Measurements from ENCODE around the gene FBXL7.

Gene FBXL7

GRCh38 chr5:15753752-15754151, 253.8 kb downstream of the FBXL7 start:
- Histone ChIP-seq H3K27me3 (ENCODE audit: low read depth) (no peaks in the 10 kb centered on the region), H3K4me1 (peaks cover 22% of the 10 kb centered on the region), H3K36me3 (replicated peaks) (no peaks in the 10 kb centered on the region), H3K4me3 (no peak overlapping the region), H3K9me3 (no peaks in the 10 kb centered on the region; the same call in 1 of the 2 replicates)
- in situ Hi-C loops (cut with MboI; ENCODE audit: low sequenced_read_pairs), result no loop called here
- DNase-seq (ENCODE audit: low spot score in 2 of 2), result no peak

DNA sequence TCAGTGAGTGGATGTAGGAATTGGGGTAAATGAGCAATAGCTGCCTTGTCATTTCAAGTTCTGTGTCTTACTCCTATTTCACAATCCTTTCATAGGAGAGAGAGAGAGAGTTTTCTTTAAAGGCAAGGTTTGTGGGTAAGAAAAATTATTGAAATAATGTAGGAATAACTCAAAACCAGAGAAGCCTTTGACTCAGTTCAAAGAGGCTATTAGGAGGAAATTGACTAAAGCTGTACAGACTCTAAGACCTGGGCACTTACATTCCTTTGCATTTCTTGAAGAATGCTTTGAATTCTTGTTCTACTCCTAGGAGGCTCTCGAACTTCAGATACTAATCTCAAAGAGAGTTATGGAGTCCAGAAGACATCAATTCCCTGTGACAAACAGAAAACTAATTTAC, 257.1 kb downstream of the FBXL7 start:
- Histone ChIP-seq H3K4me1 (peaks cover 14% of the 10 kb centered on the region), H3K36me3 (replicated peaks) (no peaks in the 10 kb centered on the region), H3K27me3 (ENCODE audit: low read depth) (no peaks in the 10 kb centered on the region), H3K9me3 (no peaks in the 10 kb centered on the region; the same call in 1 of the 2 replicates), H3K4me3 (no peak overlapping the region)
- in situ Hi-C loops (cut with MboI; ENCODE audit: low sequenced_read_pairs), result no loop called here
- no peak for DNase-seq (ENCODE audit: low spot score in 2 of 2)

DNA sequence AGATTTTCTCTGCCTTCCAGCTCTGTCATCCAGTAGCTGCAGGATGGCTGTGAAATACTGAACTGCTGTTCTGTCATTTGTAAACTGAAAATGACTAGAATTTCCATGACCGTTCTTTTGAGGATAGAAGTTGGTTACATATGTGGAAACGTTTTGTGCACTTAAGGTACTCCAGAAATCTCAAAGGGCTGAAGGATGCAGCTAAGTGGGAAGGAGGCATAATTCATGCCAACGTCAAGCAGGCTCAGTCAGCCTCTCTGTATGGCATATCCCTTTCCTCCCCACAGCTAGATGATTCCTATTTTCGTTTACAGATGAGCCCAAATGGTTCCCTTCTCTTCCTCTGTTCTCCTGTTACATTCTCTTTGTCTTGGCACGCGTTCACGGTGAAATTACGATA, 257.6 kb downstream of the FBXL7 start:
- DNase-seq (ENCODE audit: low spot score in 2 of 2), result no peak
- H3K4me3 ChIP-seq, result no peak overlapping the region
- H3K9me3 ChIP-seq, result no peaks in the 10 kb centered on the region; the same call in 1 of the 2 replicates
- in situ Hi-C loops (cut with MboI; ENCODE audit: low sequenced_read_pairs), result no loop called here
- H3K36me3 ChIP-seq (replicated peaks), result no peaks in the 10 kb centered on the region
- H3K4me1 ChIP-seq, result peaks cover 12% of the 10 kb centered on the region
- H3K27me3 ChIP-seq (ENCODE audit: low read depth), result no peaks in the 10 kb centered on the region

GRCh38 chr5:15762668-15763067, 262.7 kb downstream of the FBXL7 start:
- no peaks in the 10 kb centered on the region for H3K36me3 ChIP-seq (replicated peaks)
- H3K27me3 ChIP-seq (ENCODE audit: low read depth), result no peaks in the 10 kb centered on the region
- no peaks in the 10 kb centered on the region; the same call in 1 of the 2 replicates for H3K9me3 ChIP-seq
- no peak for DNase-seq (ENCODE audit: low spot score in 2 of 2)
- H3K4me1 ChIP-seq, result peaks cover 4% of the 10 kb centered on the region; the same call in 1 of the 2 replicates
- in situ Hi-C loops (cut with MboI; ENCODE audit: low sequenced_read_pairs), result no loop called here
- no peak overlapping the region for H3K4me3 ChIP-seq

GRCh38 chr5:15763754-15764153, 263.8 kb downstream of the FBXL7 start:
- in situ Hi-C loops (cut with MboI; ENCODE audit: low sequenced_read_pairs), result no loop called here
- Histone ChIP-seq H3K4me3 (no peak overlapping the region), H3K27me3 (ENCODE audit: low read depth) (no peaks in the 10 kb centered on the region), H3K9me3 (no peaks in the 10 kb centered on the region; the same call in 1 of the 2 replicates), H3K4me1 (peaks cover 4% of the 10 kb centered on the region; the same call in 1 of the 2 replicates), H3K36me3 (replicated peaks) (no peaks in the 10 kb centered on the region)
- no peak for DNase-seq (ENCODE audit: low spot score in 2 of 2)

GRCh38 chr5:15768936-15769335, 269.0 kb downstream of the FBXL7 start:
- H3K4me3 ChIP-seq, result no peak overlapping the region
- H3K27me3 ChIP-seq (ENCODE audit: low read depth), result no peaks in the 10 kb centered on the region
- no peaks in the 10 kb centered on the region for H3K9me3 ChIP-seq
- no peak for DNase-seq (ENCODE audit: low spot score in 2 of 2)
- in situ Hi-C loops (cut with MboI; ENCODE audit: low sequenced_read_pairs), result no loop called here
- H3K36me3 ChIP-seq (replicated peaks), result no peaks in the 10 kb centered on the region
- H3K4me1 ChIP-seq, result no peaks in the 10 kb centered on the region

DNA sequence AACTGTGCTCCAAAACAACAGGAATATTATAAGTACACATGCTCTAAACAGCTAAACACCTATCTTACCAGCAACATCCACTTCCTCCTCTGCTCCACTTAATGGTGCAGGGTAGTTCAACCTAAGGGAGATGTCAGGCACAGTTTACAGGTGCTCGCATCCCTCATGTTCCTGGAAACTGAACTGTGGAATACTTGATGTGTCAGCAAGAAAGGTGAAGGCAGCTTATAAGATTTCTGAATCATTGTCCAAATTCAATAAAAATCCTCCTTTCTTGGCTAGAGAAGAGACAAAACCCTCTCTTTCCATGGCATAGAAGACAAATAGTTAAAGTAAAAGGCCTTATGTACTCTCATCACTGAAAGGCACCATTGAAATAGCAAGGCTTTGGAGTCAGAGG, 272.2 kb downstream of the FBXL7 start:
- H3K4me1 ChIP-seq, result no peaks in the 10 kb centered on the region
- in situ Hi-C loops (cut with MboI; ENCODE audit: low sequenced_read_pairs), result no loop called here
- no peak for DNase-seq (ENCODE audit: low spot score in 2 of 2)
- H3K36me3 ChIP-seq (replicated peaks), result no peaks in the 10 kb centered on the region
- no peaks in the 10 kb centered on the region for H3K9me3 ChIP-seq
- no peak overlapping the region for H3K4me3 ChIP-seq
- no peaks in the 10 kb centered on the region for H3K27me3 ChIP-seq (ENCODE audit: low read depth)

DNA sequence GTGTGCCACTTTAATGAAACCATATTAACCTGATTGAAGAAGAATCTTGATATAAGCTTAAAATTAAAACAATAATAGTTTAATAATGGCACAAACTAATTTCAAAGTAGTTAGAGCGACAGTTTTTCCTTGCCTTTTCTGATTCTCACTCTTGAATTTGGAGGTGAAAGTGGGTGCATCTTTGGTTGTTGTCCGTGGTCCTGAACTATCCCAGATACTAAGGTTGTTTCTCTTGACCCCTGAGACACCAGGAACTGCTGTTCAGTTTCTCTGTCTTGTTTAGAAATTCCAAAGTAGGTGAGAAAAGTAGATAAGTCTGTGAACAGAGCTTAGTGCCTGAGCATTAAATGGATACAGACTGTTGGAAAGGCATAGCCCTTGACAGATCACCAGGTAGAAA, 274.7 kb downstream of the FBXL7 start:
- Histone ChIP-seq H3K9me3 (no peaks in the 10 kb centered on the region), H3K4me3 (no peak overlapping the region), H3K36me3 (replicated peaks) (no peaks in the 10 kb centered on the region), H3K27me3 (ENCODE audit: low read depth) (no peaks in the 10 kb centered on the region), H3K4me1 (no peaks in the 10 kb centered on the region)
- in situ Hi-C loops (cut with MboI; ENCODE audit: low sequenced_read_pairs), result loop anchor here (25.0 kb wide), 1 partner anchor 387 kb away; no protein-coding TSS in a partner anchor
- DNase-seq (ENCODE audit: low spot score in 2 of 2), result no peak

GRCh38 chr5:15776346-15776745, 276.4 kb downstream of the FBXL7 start:
- no peaks in the 10 kb centered on the region for H3K36me3 ChIP-seq (replicated peaks)
- no peaks in the 10 kb centered on the region for H3K4me1 ChIP-seq
- in situ Hi-C loops (cut with MboI; ENCODE audit: low sequenced_read_pairs), result loop anchor here (25.0 kb wide), 1 partner anchor 389 kb away; no protein-coding TSS in a partner anchor
- no peak overlapping the region for H3K4me3 ChIP-seq
- no peak for DNase-seq (ENCODE audit: low spot score in 2 of 2)
- no peaks in the 10 kb centered on the region for H3K9me3 ChIP-seq
- no peaks in the 10 kb centered on the region for H3K27me3 ChIP-seq (ENCODE audit: low read depth)

- Histone ChIP-seq H3K4me1 (no peaks in the 10 kb centered on the region), H3K36me3 (replicated peaks) (no peaks in the 10 kb centered on the region), H3K27me3 (ENCODE audit: low read depth) (no peaks in the 10 kb centered on the region), H3K4me3 (no peak overlapping the region), H3K9me3 (no peaks in the 10 kb centered on the region)
- in situ Hi-C loops (cut with MboI; ENCODE audit: low sequenced_read_pairs), result loop anchor here (25.0 kb wide), 1 partner anchor 396 kb away; no protein-coding TSS in a partner anchor
- no peak for DNase-seq (ENCODE audit: low spot score in 2 of 2)
These were observed 283.8 kb downstream of the FBXL7 start for GRCh38 chr5:15783734-15784133.

- Histone ChIP-seq H3K27me3 (ENCODE audit: low read depth) (no peaks in the 10 kb centered on the region), H3K4me1 (no peaks in the 10 kb centered on the region), H3K4me3 (no peak overlapping the region), H3K9me3 (no peaks in the 10 kb centered on the region), H3K36me3 (replicated peaks) (no peaks in the 10 kb centered on the region)
- no peak for DNase-seq (ENCODE audit: low spot score in 2 of 2)
- in situ Hi-C loops (cut with MboI; ENCODE audit: low sequenced_read_pairs), result loop anchor here (25.0 kb wide), 1 partner anchor 398 kb away; no protein-coding TSS in a partner anchor
These were observed 285.6 kb downstream of the FBXL7 start for GRCh38 chr5:15785531-15785981.

DNA sequence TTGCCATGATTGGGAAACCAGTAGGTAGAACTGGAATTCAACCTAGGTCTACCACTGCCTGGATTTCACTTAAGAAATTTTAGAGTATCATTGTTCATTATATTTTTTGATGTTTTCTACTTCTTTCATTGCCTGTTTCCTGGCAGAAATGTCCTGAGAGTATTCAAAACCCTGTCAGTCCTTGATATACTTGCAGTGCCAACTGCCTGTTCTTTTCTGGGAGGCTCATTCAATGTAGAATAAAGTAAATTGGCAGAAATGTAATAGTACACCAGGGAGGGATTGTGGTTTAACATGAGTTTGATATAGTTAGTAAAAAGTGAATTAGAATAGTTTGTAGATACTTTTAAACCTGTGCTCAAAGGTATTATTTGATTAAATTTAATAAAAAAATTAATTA, 286.3 kb downstream of the FBXL7 start:
- no peaks in the 10 kb centered on the region for H3K4me1 ChIP-seq
- H3K36me3 ChIP-seq (replicated peaks), result no peaks in the 10 kb centered on the region
- DNase-seq (ENCODE audit: low spot score in 2 of 2), result no peak
- in situ Hi-C loops (cut with MboI; ENCODE audit: low sequenced_read_pairs), result loop anchor here (25.0 kb wide), 1 partner anchor 399 kb away; no protein-coding TSS in a partner anchor
- no peaks in the 10 kb centered on the region for H3K9me3 ChIP-seq
- no peaks in the 10 kb centered on the region for H3K27me3 ChIP-seq (ENCODE audit: low read depth)
- H3K4me3 ChIP-seq, result no peak overlapping the region

DNA sequence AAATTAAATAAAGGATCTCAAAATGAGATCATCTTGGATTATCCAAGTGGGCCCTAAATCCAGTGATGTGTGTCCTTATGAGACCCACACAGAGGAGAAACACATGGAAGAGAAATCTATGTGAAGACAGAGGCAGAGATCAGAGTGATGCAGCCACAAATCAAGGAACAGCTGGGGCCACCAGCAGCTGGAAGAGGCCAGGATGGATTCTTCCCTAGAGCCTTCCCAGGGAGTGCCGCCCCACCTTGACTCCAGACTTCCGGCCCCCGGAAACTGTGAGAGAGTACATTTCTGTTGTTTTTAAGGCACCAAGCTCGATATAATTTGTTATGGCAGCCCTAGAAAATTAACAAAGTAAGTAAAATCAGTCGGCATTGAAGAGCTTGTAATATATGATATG, 286.9 kb downstream of the FBXL7 start:
- H3K27me3 ChIP-seq (ENCODE audit: low read depth), result no peaks in the 10 kb centered on the region
- in situ Hi-C loops (cut with MboI; ENCODE audit: low sequenced_read_pairs), result loop anchor here (25.0 kb wide), 1 partner anchor 400 kb away; no protein-coding TSS in a partner anchor
- no peak for DNase-seq (ENCODE audit: low spot score in 2 of 2)

GRCh38 chr5:15787681-15788080, 287.7 kb downstream of the FBXL7 start:
- Histone ChIP-seq H3K9me3 (no peaks in the 10 kb centered on the region), H3K36me3 (replicated peaks) (no peaks in the 10 kb centered on the region), H3K27me3 (ENCODE audit: low read depth) (no peaks in the 10 kb centered on the region), H3K4me3 (no peak overlapping the region), H3K4me1 (no peaks in the 10 kb centered on the region)
- in situ Hi-C loops (cut with MboI; ENCODE audit: low sequenced_read_pairs), result loop anchor here (25.0 kb wide), 1 partner anchor 400 kb away; no protein-coding TSS in a partner anchor
- no peak for DNase-seq (ENCODE audit: low spot score in 2 of 2)

More for the DNA sequence above, 286.9 kb downstream of the FBXL7 start:
- Histone ChIP-seq H3K4me1 (no peaks in the 10 kb centered on the region), H3K36me3 (replicated peaks) (no peaks in the 10 kb centered on the region), H3K4me3 (no peak overlapping the region), H3K9me3 (no peaks in the 10 kb centered on the region)

DNA sequence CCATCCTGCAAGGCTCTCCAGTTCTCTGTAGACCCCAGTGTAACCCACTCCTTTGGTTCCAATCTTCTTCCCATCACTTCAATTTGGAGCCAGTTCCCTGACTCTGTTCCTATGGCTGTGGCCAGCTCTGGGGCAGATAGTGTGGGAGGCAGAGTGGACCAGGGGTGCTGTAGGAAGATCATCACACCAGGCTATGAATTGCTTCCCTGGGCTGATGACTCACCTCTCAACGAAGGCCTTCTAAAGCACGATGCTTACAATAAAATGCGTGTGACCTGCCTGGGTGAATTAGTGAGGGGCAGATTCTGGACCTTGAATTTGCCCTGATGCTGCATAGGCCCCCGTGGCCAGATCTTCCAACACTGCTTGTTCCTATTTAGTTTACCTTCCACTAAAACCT, 289.7 kb downstream of the FBXL7 start:
- H3K9me3 ChIP-seq, result no peaks in the 10 kb centered on the region
- no peak for DNase-seq (ENCODE audit: low spot score in 2 of 2)
- peaks cover 5% of the 10 kb centered on the region; the same call in 1 of the 2 replicates for H3K4me1 ChIP-seq
- H3K4me3 ChIP-seq, result no peak overlapping the region
- H3K27me3 ChIP-seq (ENCODE audit: low read depth), result no peaks in the 10 kb centered on the region
- in situ Hi-C loops (cut with MboI; ENCODE audit: low sequenced_read_pairs), result loop anchor here (25.0 kb wide), 1 partner anchor 402 kb away; no protein-coding TSS in a partner anchor
- no peaks in the 10 kb centered on the region for H3K36me3 ChIP-seq (replicated peaks)
